Body of pancreas (tissue), 4 donors: ENCODE results near the gene FAM83G.

Source experiments
- POLR2A ChIP-seq, 3 donors: fragments of 450-650 bp; IDR thresholded peaks; one replicate each; pipeline ENCODE4 v1.6.1; 2016; ENCODE audit warnings: antibody characterized with exemption in 3 of 3, mild to moderate bottlenecking in 2 of 3
- TF ChIP-seq, protein P1 (sequence below), 7 experiments: fragments of 450-650 bp in 4 of 7; fragments of 200-600 bp in 3 of 7; sonication (generic) in 3 of 7; IDR thresholded peaks; one replicate each; pipeline ENCODE4 v1.5.1; 2016 to 2019; ENCODE audit warnings: antibody characterized with exemption in 7 of 7

DNA sequence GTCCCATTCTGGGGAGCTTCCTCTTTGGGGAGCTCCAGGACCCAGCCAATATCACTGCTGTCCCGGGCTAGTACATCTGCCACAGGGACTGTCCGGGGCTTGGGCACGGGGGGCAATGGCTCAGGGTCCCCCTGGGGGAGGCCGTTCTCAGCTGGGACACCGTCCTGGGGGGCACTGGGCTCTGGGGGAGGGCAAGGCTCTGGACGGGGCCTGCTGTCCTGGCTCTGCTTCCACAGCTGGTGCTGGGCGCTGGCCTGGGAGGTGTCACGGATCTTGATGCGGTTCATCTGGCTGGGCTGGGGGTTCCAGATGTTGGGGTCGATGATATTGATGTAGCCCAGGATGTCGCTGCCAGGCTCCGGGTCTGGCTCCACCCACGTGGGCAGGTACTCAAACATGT is 26.5 kb downstream of the FAM83G start:
- TF ChIP-seq, protein P1, sequence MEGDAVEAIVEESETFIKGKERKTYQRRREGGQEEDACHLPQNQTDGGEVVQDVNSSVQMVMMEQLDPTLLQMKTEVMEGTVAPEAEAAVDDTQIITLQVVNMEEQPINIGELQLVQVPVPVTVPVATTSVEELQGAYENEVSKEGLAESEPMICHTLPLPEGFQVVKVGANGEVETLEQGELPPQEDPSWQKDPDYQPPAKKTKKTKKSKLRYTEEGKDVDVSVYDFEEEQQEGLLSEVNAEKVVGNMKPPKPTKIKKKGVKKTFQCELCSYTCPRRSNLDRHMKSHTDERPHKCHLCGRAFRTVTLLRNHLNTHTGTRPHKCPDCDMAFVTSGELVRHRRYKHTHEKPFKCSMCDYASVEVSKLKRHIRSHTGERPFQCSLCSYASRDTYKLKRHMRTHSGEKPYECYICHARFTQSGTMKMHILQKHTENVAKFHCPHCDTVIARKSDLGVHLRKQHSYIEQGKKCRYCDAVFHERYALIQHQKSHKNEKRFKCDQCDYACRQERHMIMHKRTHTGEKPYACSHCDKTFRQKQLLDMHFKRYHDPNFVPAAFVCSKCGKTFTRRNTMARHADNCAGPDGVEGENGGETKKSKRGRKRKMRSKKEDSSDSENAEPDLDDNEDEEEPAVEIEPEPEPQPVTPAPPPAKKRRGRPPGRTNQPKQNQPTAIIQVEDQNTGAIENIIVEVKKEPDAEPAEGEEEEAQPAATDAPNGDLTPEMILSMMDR (IDR thresholded peaks at IDR 0.05), result no peak
- no peak for TF ChIP-seq POLR2A (IDR thresholded peaks at IDR 0.05)
